GM12878 (cell line): ENCODE measurements around the gene CD93. TPM values are rescaled to one million over a fixed set of nuclear protein-coding genes. Genes with fewer than 3 reads are reported as not detected.

Source experiments
- ATAC-seq: fragments of 200-7000 bp; cut with Tn5 transposase; 3 replicates; pipeline ENCODE4 v1.9.1; 2020; ENCODE audit warnings: mild to moderate bottlenecking, moderate library complexity
- BruUV-seq: library from RNA; stranded (reverse); fragments of 400-500 nt; replicated peaks from 2 replicates; lab custom pipeline; 2021; lab: Mats Ljungman, UMichigan
- CTCF ChIA-PET: fragments of 300-600 bp; sonication (Branson Sonifier 250); formaldehyde crosslinking; extraction: SDS; loops from one replicate; lab custom pipeline; 2021; ENCODE audit warnings: inconsistent platforms; lab: Yijun Ruan, JAX
- POLR2A ChIA-PET: fragments of 350-600 bp; formaldehyde crosslinking; extraction: SDS; loops from one replicate; lab custom pipeline; 2021; ENCODE audit warnings: inconsistent platforms; lab: Charles Lee
- RAD21 ChIA-PET: fragments of 300-600 bp; sonication (Branson Sonifier 250); formaldehyde crosslinking; loops from one replicate; lab custom pipeline; 2023; ENCODE audit warnings: antibody characterized with exemption; ENCODE audit not compliant: unreplicated experiment; lab: Charles Lee
- SMC1A ChIA-PET: fragments of 300-600 bp; sonication (Branson Sonifier 250); formaldehyde crosslinking; loops from one replicate; lab custom pipeline; 2023; ENCODE audit not compliant: unreplicated experiment, uncharacterized antibody; lab: Charles Lee
- DNase-seq: peaks from one replicate; pipeline ENCODE4 v3.0.0-alpha.2; 2011; ENCODE audit warnings: low read depth, low spot score
- FAIRE-seq: peaks from 3 replicates; lab custom pipeline; 2011; peaks lifted over from hg19 to GRCh38; lab: Jason Lieb, UNC
- H2AFZ ChIP-seq: 2 replicates; pipeline ENCODE4 v1.6.0; 2011; ENCODE audit warnings: low read depth, low read length, control low read depth; ENCODE audit not compliant: control insufficient read depth
- H3K27ac ChIP-seq: 2 replicates; pipeline ENCODE4 v1.5.1; 2011; ENCODE audit warnings: control low read depth; ENCODE audit not compliant: control insufficient read depth, insufficient read depth
- H3K27me3 ChIP-seq, 2 experiments: replicated peaks in 1 of 2; 2 replicates each; pipeline versions ENCODE4 v1.6.0 to v1.6.1; 2011; ENCODE audit warnings: low read length in 1 of 2; ENCODE audit not compliant: control insufficient read depth in 2 of 2, insufficient read depth in 2 of 2
- H3K36me3 ChIP-seq, 2 experiments: 2 replicates each; pipeline ENCODE4 v1.5.1; 2011; ENCODE audit warnings: low read length in 1 of 2; ENCODE audit not compliant: control insufficient read depth in 2 of 2, insufficient read depth in 2 of 2
- H3K4me1 ChIP-seq: 2 replicates; pipeline ENCODE4 v1.6.1; 2011; ENCODE audit warnings: mild to moderate bottlenecking, low read length, moderate library complexity, mixed read lengths; ENCODE audit not compliant: control insufficient read depth, insufficient read depth
- H3K4me2 ChIP-seq: 2 replicates; pipeline ENCODE4 v1.6.0; 2011; ENCODE audit warnings: control low read depth; ENCODE audit not compliant: control insufficient read depth, insufficient read depth
- H3K4me3 ChIP-seq: fragments of 200-600 bp; sonication (generic); 2 replicates; pipeline ENCODE4 v1.5.1; 2016
- H3K79me2 ChIP-seq: 2 replicates; pipeline ENCODE4 v1.6.0; 2011; ENCODE audit warnings: low read length; ENCODE audit not compliant: control insufficient read depth, insufficient read depth
- H3K9ac ChIP-seq: 2 replicates; pipeline ENCODE4 v1.8.0; 2011; ENCODE audit warnings: low read length, control low read depth, mixed read lengths; ENCODE audit not compliant: control insufficient read depth, insufficient read depth
- H3K9me3 ChIP-seq: replicated peaks from 3 replicates; pipeline ENCODE4 v1.5.1; 2011; ENCODE audit warnings: mild to moderate bottlenecking, low read length; ENCODE audit not compliant: control insufficient read depth, insufficient read depth
- H4K20me1 ChIP-seq: 2 replicates; pipeline ENCODE4 v1.6.0; 2011; ENCODE audit not compliant: control insufficient read depth, insufficient read depth
- BCLAF1 ChIP-seq: fragments of 450-650 bp; IDR thresholded peaks from 2 replicates; pipeline ENCODE4 v1.6.1; 2017; ENCODE audit warnings: antibody characterized with exemption, mild to moderate bottlenecking, moderate library complexity
- BHLHE40 ChIP-seq, 2 experiments: fragments of 450-650 bp in 1 of 2; IDR thresholded peaks; 2 replicates each; pipeline ENCODE4 v1.6.1; 2011 to 2017; ENCODE audit warnings: low read depth in 2 of 2, borderline replicate concordance in 1 of 2, improper control_type of control experiment in 1 of 2, low read length in 1 of 2, mild to moderate bottlenecking in 1 of 2
- E4F1 ChIP-seq: fragments of 450-650 bp; IDR thresholded peaks from 2 replicates; pipeline ENCODE4 v1.6.1; 2018; ENCODE audit warnings: borderline replicate concordance, mild to moderate bottlenecking; ENCODE audit not compliant: partially characterized antibody
- HCFC1 ChIP-seq: fragments of 150-350 bp; IDR thresholded peaks from 2 replicates; pipeline ENCODE4 v1.6.1; 2014; ENCODE audit warnings: low read length
- IKZF2 ChIP-seq, 2 experiments: fragments of 450-650 bp; IDR thresholded peaks; 2 replicates each; pipeline ENCODE4 v1.6.1; 2017; ENCODE audit warnings: mild to moderate bottlenecking in 2 of 2, moderate library complexity in 2 of 2
- NFYB ChIP-seq: IDR thresholded peaks from 2 replicates; pipeline ENCODE4 v1.6.1; 2011; ENCODE audit warnings: low read depth, mild to moderate bottlenecking, low read length, improper control_type of control experiment, moderate library complexity; ENCODE audit not compliant: insufficient read depth
- NR2C2 ChIP-seq: IDR thresholded peaks from 2 replicates; pipeline ENCODE4 v1.6.1; 2011; ENCODE audit warnings: borderline replicate concordance, low read depth; ENCODE audit not compliant: control insufficient read depth, insufficient read length
- PAX5 ChIP-seq: IDR thresholded peaks from 2 replicates; pipeline ENCODE4 v1.6.1; 2011; ENCODE audit warnings: low read depth, low read length, borderline replicate concordance
- PML ChIP-seq: IDR thresholded peaks from 2 replicates; pipeline ENCODE4 v1.6.1; 2012; ENCODE audit warnings: low read length, inconsistent platforms
- POLR2A ChIP-seq: IDR thresholded peaks from 2 replicates; pipeline ENCODE4 v1.6.1; 2011; ENCODE audit warnings: low read depth, mild to moderate bottlenecking, low read length
- RAD21 ChIP-seq: IDR thresholded peaks from 2 replicates; pipeline ENCODE4 v1.6.1; 2011; ENCODE audit warnings: mild to moderate bottlenecking, low read depth, low read length, moderate library complexity; ENCODE audit not compliant: insufficient read depth
- RAD51 ChIP-seq: fragments of 450-650 bp; IDR thresholded peaks from 2 replicates; pipeline ENCODE4 v1.6.1; 2016; ENCODE audit warnings: moderate library complexity, mild to moderate bottlenecking, inconsistent platforms
- RB1 ChIP-seq: fragments of 450-650 bp; formaldehyde crosslinking; IDR thresholded peaks from 2 replicates; pipeline ENCODE4 v1.6.1; 2017; ENCODE audit warnings: mild to moderate bottlenecking, borderline replicate concordance
- RBBP5 ChIP-seq: fragments of 200-600 bp; sonication (generic); conservative IDR thresholded peaks from 2 replicates; pipeline ENCODE4 v1.6.1; 2016
- SP1 ChIP-seq: IDR thresholded peaks from one replicate; pipeline ENCODE4 v1.6.1; 2011; ENCODE audit warnings: low read depth, low read length
- TBL1XR1 ChIP-seq: IDR thresholded peaks from 2 replicates; pipeline ENCODE4 v1.6.1; 2012; ENCODE audit warnings: low read depth, low read length, improper control_type of control experiment
- ZBED1 ChIP-seq: IDR thresholded peaks from 2 replicates; pipeline ENCODE4 v1.6.1; 2016; ENCODE audit warnings: borderline replicate concordance
- WGBS: methylation state at CpG from one replicate; pipeline ENCODE4 v1.1.6; 2016; ENCODE audit warnings: low lambda C conversion rate; ENCODE audit not compliant: insufficient replicate concordance, insufficient coverage; ENCODE audit errors: missing lambda C conversion rate; 5-methylcytosine and 5-hydroxymethylcytosine counted together
- in situ Hi-C: fragments of 300-500 bp; cut with MboI; formaldehyde crosslinking; loops from 9 replicates; pipeline ENCODE4 v1.14.3; 2018; ENCODE audit warnings: mixed read lengths
- intact Hi-C: fragments of 100-400 bp; cut with micrococcal nuclease; formaldehyde crosslinking; loops from one replicate; pipeline ENCODE4 v1.14.2; 2022; ENCODE audit not compliant: unreplicated experiment
- polyA plus RNA-seq, 11 experiments: library from polyadenylated mRNA; depleted of rRNA in 4 of 11; unstranded in 6 of 11; stranded (reverse) in 5 of 11; fragments of >200 nt; fragmentation: Nextera tagmentation in 4 of 11; fragmentation: Illumina TruSeq in 1 of 11; extraction: Ambion mirVana in 4 of 11; extraction: Trizol in 1 of 11; gene quantifications; 1 replicate in 1 of 11; 2 replicates in 10 of 11; pipeline versions ENCODE4 v1.2.1 to v1.2.3, GENCODE V29; 2011 to 2016; ENCODE audit warnings: inconsistent platforms in 2 of 11, missing spikeins in 2 of 11, low read depth in 1 of 11
- total RNA-seq, 4 experiments: library from RNA; depleted of rRNA in 3 of 4; stranded (reverse); fragments of >200 nt in 3 of 4; fragmentation: Illumina TruSeq in 1 of 4; extraction: Trizol in 1 of 4; gene quantifications; 2 replicates each; pipeline versions ENCODE4 v1.2.1 to v1.2.3, GENCODE V29; 2013 to 2021
- TF ChIP-seq, protein P1 (sequence below): fragments of 450-650 bp; IDR thresholded peaks from 2 replicates; pipeline ENCODE4 v1.6.1; 2017; ENCODE audit warnings: low read depth, mild to moderate bottlenecking, moderate library complexity

Gene CD93
- total and polyA plus RNA-seq, 10 of the 15 experiments (the other 5 are each of a cell fraction or from before 2014, with no cell fraction given) = 0.20 to 2.7 (median 0.92) TPM

- no peak overlapping the region for H3K4me3 ChIP-seq
- no peak overlapping the region for H3K9ac ChIP-seq
- no peaks in the 10 kb centered on the region for H3K36me3 ChIP-seq
- RAD21 ChIA-PET = interaction anchor here (1.0 to 1.5 kb wide), 2 partner anchors 48 to 72 kb away, joined by 3 read pairs; no protein-coding TSS in a partner anchor
- POLR2A ChIA-PET = interaction anchor here (1.9 kb wide), 1 partner anchor 10 kb away, joined by 4 read pairs; no protein-coding TSS in a partner anchor
- in situ Hi-C loops = no loop called here
- no peak for FAIRE-seq
- H2AFZ ChIP-seq = no peak overlapping the region
- no peak for DNase-seq
- CTCF ChIA-PET = no interaction called here
- H4K20me1 ChIP-seq = no peaks in the 10 kb centered on the region
- H3K27me3 ChIP-seq = peaks cover 0 to 6% of the 10 kb centered on the region in 2 experiments; a peak in 1 of 4 replicates
- no peaks in the 10 kb centered on the region for H3K9me3 ChIP-seq
- H3K4me1 ChIP-seq = no peaks in the 10 kb centered on the region; the same call in 1 of the 2 replicates
- no peaks in the 10 kb centered on the region for H3K79me2 ChIP-seq
- no TSS peak for BruUV-seq
- WGBS = 8% methylated on average over 7 of the region's 7 CpGs
- SMC1A ChIA-PET = interaction anchor here (1.2 to 1.7 kb wide), 3 partner anchors 20 to 75 kb away, joined by 3 to 5 read pairs (median 3); no protein-coding TSS in a partner anchor
- H3K4me2 ChIP-seq = no peak overlapping the region
- peak; percentile 73 for ATAC-seq
- H3K27ac ChIP-seq = no peak overlapping the region
- intact Hi-C loops = no loop called here
- no peak for TF ChIP-seq RAD21
- TF ChIP-seq RBBP5 = no peak
- TF ChIP-seq RB1 = no peak
- no peak for TF ChIP-seq E4F1
- TF ChIP-seq, protein P1, sequence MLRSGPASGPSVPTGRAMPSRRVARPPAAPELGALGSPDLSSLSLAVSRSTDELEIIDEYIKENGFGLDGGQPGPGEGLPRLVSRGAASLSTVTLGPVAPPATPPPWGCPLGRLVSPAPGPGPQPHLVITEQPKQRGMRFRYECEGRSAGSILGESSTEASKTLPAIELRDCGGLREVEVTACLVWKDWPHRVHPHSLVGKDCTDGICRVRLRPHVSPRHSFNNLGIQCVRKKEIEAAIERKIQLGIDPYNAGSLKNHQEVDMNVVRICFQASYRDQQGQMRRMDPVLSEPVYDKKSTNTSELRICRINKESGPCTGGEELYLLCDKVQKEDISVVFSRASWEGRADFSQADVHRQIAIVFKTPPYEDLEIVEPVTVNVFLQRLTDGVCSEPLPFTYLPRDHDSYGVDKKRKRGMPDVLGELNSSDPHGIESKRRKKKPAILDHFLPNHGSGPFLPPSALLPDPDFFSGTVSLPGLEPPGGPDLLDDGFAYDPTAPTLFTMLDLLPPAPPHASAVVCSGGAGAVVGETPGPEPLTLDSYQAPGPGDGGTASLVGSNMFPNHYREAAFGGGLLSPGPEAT = no peak
- TF ChIP-seq IKZF2 (IDR thresholded peaks at IDR 0.05) = peak in 1 of 2 experiments; percentile 25; a peak in 1 of 4 replicates
- TF ChIP-seq PML = no peak
- TF ChIP-seq ZBED1 = no peak
- TF ChIP-seq BHLHE40 (IDR thresholded peaks at IDR 0.05; ENCODE audit: borderline replicate concordance in 1 of 2, low read depth in 2 of 2, low read length in 1 of 2) = peak in 1 of 2 experiments; percentile 60; a peak in 1 of 4 replicates
- no peak for TF ChIP-seq NR2C2
- TF ChIP-seq TBL1XR1 = no peak
- peak; percentile 43; the same call in 1 of the 2 replicates for TF ChIP-seq RAD51
- TF ChIP-seq PAX5 = no peak
- no peak for TF ChIP-seq POLR2A
- no peak for TF ChIP-seq NFYB
- no peak for TF ChIP-seq SP1
- TF ChIP-seq BCLAF1 = no peak
- no peak for TF ChIP-seq HCFC1
Observed at GRCh38 chr20:23092861-23093495, 6.9 kb upstream of the CD93 start.
